K562 treated with DMSO at 1 percent for 12 hours (cell line): Measurements from ENCODE around the gene ZNF79. TPM values are rescaled to one million over a fixed set of nuclear protein-coding genes. Genes with fewer than 3 reads are reported as not detected.

ENCODE experiments used
- total RNA-seq: library from RNA; unstranded; fragments of 300-600 nt; gene quantifications from 2 replicates; pipeline ENCODE4 v1.2.3, GENCODE V29; 2022; ENCODE audit not compliant: insufficient read depth

The ZNF79 gene
- total RNA-seq: 1.7 and 5.1 TPM in 2 replicates

DNA sequence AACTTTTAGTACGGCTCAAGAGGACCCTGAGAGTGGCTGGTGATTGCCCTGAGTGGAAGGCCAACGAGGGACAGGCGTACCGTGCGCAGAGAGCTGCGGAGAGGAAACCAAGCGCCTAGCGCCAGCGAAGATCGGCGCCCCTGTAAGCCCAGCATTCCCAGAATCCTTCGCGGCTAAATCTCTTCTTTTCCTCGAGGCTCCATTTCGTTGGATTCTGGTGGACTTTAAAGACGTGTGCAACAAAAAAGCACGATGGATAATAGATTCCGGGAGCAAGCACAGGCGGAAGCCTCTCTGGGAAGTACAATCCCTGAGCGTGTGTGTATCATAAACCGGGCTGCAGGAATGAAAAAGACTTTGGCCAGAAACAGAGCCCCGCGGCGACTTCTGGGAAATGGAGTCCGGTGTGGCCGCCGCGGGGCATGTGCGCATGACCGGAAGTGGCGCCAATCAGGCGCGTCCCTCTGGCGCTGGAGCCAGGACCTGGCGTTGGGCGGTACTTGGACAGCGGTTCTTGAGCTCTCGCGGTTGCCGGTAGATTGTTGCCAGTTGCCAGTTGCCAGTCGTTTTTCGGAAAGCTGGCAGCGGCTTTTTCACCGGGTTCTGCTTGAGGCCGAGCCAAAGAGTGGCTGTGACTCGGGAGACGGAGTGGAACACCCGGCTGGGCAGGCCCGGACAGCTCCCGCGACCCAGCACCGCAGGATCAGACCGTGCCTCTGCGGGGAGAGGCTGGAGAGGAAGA, at the start of gene ZNF79:
TSS of gene ZNF79 (plus strand) at position 449 of the 742 bp plus-strand sequence. CDS start 406 bp downstream, outside the sequence.

DNA sequence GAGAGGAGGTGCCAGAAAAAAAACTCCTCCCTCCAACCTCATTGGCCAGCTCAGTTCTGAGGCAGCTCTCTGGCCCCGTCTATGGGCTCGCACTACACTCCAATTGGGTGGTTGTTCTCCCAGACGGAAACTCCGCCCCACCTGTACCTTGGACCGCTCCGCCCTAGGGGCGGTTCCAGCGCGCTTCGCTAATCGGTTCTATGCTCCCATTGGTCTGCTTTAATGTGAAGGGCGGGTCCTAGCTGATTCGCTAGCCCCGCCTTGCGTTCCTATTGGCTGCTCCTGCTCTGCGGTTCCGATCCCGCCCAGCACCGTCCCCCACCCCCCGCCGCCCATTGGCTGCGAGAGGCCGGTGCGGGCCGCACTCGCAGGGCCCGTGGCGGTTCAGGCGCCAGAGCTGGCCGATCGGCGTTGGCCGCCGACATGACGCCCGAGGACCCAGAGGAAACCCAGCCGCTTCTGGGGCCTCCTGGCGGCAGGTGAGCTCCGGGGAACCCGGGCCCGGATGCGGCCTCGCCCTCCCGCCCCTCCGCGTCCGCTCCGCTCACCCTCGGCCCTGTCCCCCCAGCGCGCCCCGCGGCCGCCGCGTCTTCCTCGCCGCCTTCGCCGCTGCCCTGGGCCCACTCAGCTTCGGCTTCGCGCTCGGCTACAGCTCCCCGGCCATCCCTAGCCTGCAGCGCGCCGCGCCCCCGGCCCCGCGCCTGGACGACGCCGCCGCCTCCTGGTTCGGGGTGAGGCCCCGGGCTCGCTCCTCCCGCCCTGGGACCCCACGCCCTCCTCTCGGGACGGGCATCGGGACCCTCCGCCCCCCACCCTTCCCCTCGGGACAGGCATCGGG, 27.2 kb upstream of the ZNF79 start, which contains the start of gene SLC2A8:
TSS of gene SLC2A8 (plus strand) at position 362 of the 838 bp plus-strand sequence. CDS start at position 424, 62 bp downstream.

GRCh38 chr9:127450830-127451607, 26.8 kb downstream of the ZNF79 start, which contains the start of the genes LRSAM1 and RPL12:
TSS of gene LRSAM1 (plus strand) at chr9:127451510. CDS start at chr9:127454528, 3,018 bp downstream.
TSS of gene RPL12 (minus strand) at chr9:127451406. CDS start at chr9:127451317, 89 bp downstream.

Other genes starting within 250 kb of the ZNF79 start
- 1.3 TPM in 1 of 2 replicates, not detected in the other for gene GARNL3, start 159.6 kb upstream of the ZNF79 start, total RNA-seq
- gene SLC2A8, start 27.2 kb upstream of the ZNF79 start, total RNA-seq: 9.6 and 11.5 TPM in 2 replicates
- 4,932 and 5,257 TPM in 2 replicates for gene RPL12, start 27.0 kb downstream of the ZNF79 start, total RNA-seq
- 10.3 and 13.6 TPM in 2 replicates for gene LRSAM1, start 27.1 kb downstream of the ZNF79 start, total RNA-seq
- 19.6 and 53.3 TPM in 2 replicates for gene STXBP1, start 187.9 kb downstream of the ZNF79 start, total RNA-seq